WTC11 (cell line): Measurements from ENCODE around the gene BICD1. TPM values are rescaled to one million over a fixed set of nuclear protein-coding genes. Genes with fewer than 3 reads are reported as not detected.

Experiments used
- ATAC-seq: fragments of 200-7000 bp; cut with Tn5 transposase; 2 replicates; pipeline ENCODE4 v1.10.0; 2021; ENCODE audit warnings: mild to moderate bottlenecking, moderate library complexity
- CTCF ChIA-PET: fragments of 300-600 bp; sonication (Branson Sonifier 250); formaldehyde crosslinking; loops from one replicate; lab custom pipeline; 2021; ENCODE audit warnings: antibody characterized with exemption; lab: Charles Lee
- POLR2A ChIA-PET: fragments of 350-600 bp; sonication (Branson Sonifier 250); formaldehyde crosslinking; loops from one replicate; lab custom pipeline; 2021; ENCODE audit warnings: antibody characterized with exemption; lab: Charles Lee
- DNase-seq: peaks from one replicate; pipeline ENCODE4 v3.0.0; 2021; ENCODE audit warnings: low spot score
- H3K27ac Mint-ChIP-seq: 2 replicates; pipeline ENCODE4 v1.8.0; 2021; ENCODE audit warnings: mixed read lengths
- H3K27me3 Mint-ChIP-seq: 2 replicates; pipeline ENCODE4 v1.8.0; 2021; ENCODE audit warnings: low read depth, mild to moderate bottlenecking, moderate library complexity, mixed read lengths
- H3K36me3 Mint-ChIP-seq: 2 replicates; pipeline ENCODE4 v1.8.0; 2021; ENCODE audit warnings: mixed read lengths
- H3K4me1 Mint-ChIP-seq: 2 replicates; pipeline ENCODE4 v1.8.0; 2022; ENCODE audit warnings: mixed read lengths
- H3K4me3 Mint-ChIP-seq: 2 replicates; pipeline ENCODE4 v1.8.0; 2021; ENCODE audit warnings: mild to moderate bottlenecking, moderate library complexity, mixed read lengths
- H3K9me3 Mint-ChIP-seq: 2 replicates; pipeline ENCODE4 v1.8.0; 2021; ENCODE audit warnings: mixed read lengths
- AR ChIP-seq: fragments of 250-450 bp; sonication (Bioruptor Pico); IDR thresholded peaks from 2 replicates; pipeline ENCODE4 v1.9.0; 2021; ENCODE audit warnings: mild to moderate bottlenecking
- ATF3 ChIP-seq: sonication (generic); formaldehyde crosslinking; conservative IDR thresholded peaks from 2 replicates; pipeline ENCODE4 v1.8.1; 2022; ENCODE audit warnings: mild to moderate bottlenecking, missing genetic modification reagents
- EMX1 ChIP-seq: fragments of 250-450 bp; sonication (Bioruptor Pico); IDR thresholded peaks from 2 replicates; pipeline ENCODE4 v1.8.0; 2021; ENCODE audit warnings: mild to moderate bottlenecking
- FOXP1 ChIP-seq: sonication (generic); formaldehyde crosslinking; IDR thresholded peaks from 2 replicates; pipeline ENCODE4 v1.8.0; 2022; ENCODE audit warnings: missing genetic modification reagents, mild to moderate bottlenecking, moderate library complexity, borderline replicate concordance
- GABPB1 ChIP-seq: sonication (generic); formaldehyde crosslinking; IDR thresholded peaks from 2 replicates; pipeline ENCODE4 v1.8.1; 2023; ENCODE audit warnings: mild to moderate bottlenecking, missing genetic modification reagents
- JAZF1 ChIP-seq: fragments of 250-450 bp; sonication (Bioruptor Pico); IDR thresholded peaks from 2 replicates; pipeline ENCODE4 v1.9.0; 2021; ENCODE audit warnings: moderate library complexity, mild to moderate bottlenecking, inconsistent platforms
- MXD4 ChIP-seq: fragments of 250-450 bp; sonication (Bioruptor Pico); IDR thresholded peaks from 2 replicates; pipeline ENCODE4 v1.8.0; 2021; ENCODE audit warnings: mild to moderate bottlenecking, moderate library complexity, borderline replicate concordance
- NR1H2 ChIP-seq: sonication (generic); formaldehyde crosslinking; IDR thresholded peaks from 2 replicates; pipeline ENCODE4 v1.9.0; 2021; ENCODE audit warnings: mild to moderate bottlenecking, moderate library complexity, missing genetic modification reagents
- PREB ChIP-seq: sonication (generic); formaldehyde crosslinking; IDR thresholded peaks from 2 replicates; pipeline ENCODE4 v1.8.1; 2022; ENCODE audit warnings: mild to moderate bottlenecking, missing genetic modification reagents, moderate library complexity, borderline replicate concordance
- RORB ChIP-seq: fragments of 250-450 bp; sonication (Bioruptor Pico); IDR thresholded peaks from 2 replicates; pipeline ENCODE4 v1.9.0; 2021; ENCODE audit warnings: mild to moderate bottlenecking
- ZNF263 ChIP-seq: sonication (generic); formaldehyde crosslinking; IDR thresholded peaks from 2 replicates; pipeline ENCODE4 v1.8.1; 2022; ENCODE audit warnings: low read depth, mild to moderate bottlenecking, moderate library complexity, missing genetic modification reagents
- ZNF396 ChIP-seq: fragments of 250-450 bp; sonication (Bioruptor Pico); IDR thresholded peaks from 2 replicates; pipeline ENCODE4 v1.8.0; 2021; ENCODE audit warnings: mild to moderate bottlenecking, moderate library complexity, borderline replicate concordance
- ZNF512 ChIP-seq: sonication (generic); formaldehyde crosslinking; IDR thresholded peaks from 2 replicates; pipeline ENCODE4 v1.8.1; 2022; ENCODE audit warnings: missing genetic modification reagents, borderline replicate concordance
- total RNA-seq: library from RNA; stranded (reverse); gene quantifications from 3 replicates; pipeline ENCODE4 v1.2.3, GENCODE V29; 2021
- TF ChIP-seq, protein P1 (sequence below): sonication (generic); formaldehyde crosslinking; IDR thresholded peaks from 2 replicates; pipeline ENCODE4 v1.8.0; 2023; ENCODE audit warnings: missing genetic modification reagents, mild to moderate bottlenecking, borderline replicate concordance
- TF ChIP-seq, protein P2 (sequence below): sonication (generic); formaldehyde crosslinking; IDR thresholded peaks from 2 replicates; pipeline ENCODE4 v1.8.0; 2022; ENCODE audit warnings: mild to moderate bottlenecking, missing genetic modification reagents
- TF ChIP-seq, protein P3 (sequence below): sonication (generic); formaldehyde crosslinking; IDR thresholded peaks from 2 replicates; pipeline ENCODE4 v1.8.1; 2022; ENCODE audit warnings: low read depth, missing genetic modification reagents, borderline replicate concordance
- TF ChIP-seq, protein P4 (sequence below): sonication (generic); formaldehyde crosslinking; IDR thresholded peaks from 2 replicates; pipeline ENCODE4 v1.8.1; 2023; ENCODE audit warnings: mild to moderate bottlenecking, moderate library complexity, missing genetic modification reagents

BICD1 gene
- total RNA-seq, 1 experiment from 2014 or later: 69.4 TPM

DNA sequence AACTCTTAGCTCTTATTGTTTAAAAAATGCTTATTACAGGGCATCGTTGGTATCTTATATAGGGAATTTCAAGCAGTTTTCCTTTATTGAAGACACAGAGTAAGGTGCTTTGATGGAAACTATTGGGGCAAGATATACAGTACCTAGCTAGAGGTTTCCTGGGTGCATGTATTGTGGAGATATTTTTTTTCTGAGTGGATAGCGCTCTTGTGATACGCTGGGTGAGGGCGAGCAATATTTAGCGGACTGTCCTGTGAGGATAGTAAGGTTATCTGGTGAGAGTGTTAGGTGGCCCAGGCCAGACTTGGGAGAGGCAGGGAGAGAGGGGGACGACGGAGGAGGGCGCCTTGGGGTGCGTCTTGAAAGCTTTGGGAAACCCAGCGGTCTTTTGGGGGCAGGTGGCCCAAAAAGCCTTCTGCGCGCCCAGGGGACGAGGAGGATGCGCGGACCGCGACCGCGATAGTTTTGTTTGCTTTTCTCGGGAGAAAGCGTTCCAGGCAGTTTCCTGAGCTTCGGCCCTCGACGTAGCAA is 596 bp upstream of the BICD1 start (continued):
- TF ChIP-seq, protein P1, sequence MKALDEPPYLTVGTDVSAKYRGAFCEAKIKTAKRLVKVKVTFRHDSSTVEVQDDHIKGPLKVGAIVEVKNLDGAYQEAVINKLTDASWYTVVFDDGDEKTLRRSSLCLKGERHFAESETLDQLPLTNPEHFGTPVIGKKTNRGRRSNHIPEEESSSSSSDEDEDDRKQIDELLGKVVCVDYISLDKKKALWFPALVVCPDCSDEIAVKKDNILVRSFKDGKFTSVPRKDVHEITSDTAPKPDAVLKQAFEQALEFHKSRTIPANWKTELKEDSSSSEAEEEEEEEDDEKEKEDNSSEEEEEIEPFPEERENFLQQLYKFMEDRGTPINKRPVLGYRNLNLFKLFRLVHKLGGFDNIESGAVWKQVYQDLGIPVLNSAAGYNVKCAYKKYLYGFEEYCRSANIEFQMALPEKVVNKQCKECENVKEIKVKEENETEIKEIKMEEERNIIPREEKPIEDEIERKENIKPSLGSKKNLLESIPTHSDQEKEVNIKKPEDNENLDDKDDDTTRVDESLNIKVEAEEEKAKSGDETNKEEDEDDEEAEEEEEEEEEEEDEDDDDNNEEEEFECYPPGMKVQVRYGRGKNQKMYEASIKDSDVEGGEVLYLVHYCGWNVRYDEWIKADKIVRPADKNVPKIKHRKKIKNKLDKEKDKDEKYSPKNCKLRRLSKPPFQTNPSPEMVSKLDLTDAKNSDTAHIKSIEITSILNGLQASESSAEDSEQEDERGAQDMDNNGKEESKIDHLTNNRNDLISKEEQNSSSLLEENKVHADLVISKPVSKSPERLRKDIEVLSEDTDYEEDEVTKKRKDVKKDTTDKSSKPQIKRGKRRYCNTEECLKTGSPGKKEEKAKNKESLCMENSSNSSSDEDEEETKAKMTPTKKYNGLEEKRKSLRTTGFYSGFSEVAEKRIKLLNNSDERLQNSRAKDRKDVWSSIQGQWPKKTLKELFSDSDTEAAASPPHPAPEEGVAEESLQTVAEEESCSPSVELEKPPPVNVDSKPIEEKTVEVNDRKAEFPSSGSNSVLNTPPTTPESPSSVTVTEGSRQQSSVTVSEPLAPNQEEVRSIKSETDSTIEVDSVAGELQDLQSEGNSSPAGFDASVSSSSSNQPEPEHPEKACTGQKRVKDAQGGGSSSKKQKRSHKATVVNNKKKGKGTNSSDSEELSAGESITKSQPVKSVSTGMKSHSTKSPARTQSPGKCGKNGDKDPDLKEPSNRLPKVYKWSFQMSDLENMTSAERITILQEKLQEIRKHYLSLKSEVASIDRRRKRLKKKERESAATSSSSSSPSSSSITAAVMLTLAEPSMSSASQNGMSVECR (CRISPR knock-in tag): no peak
- TF ChIP-seq NR1H2: no peak
- TF ChIP-seq ZNF396 (CRISPR knock-in tag): no peak
- no peak for TF ChIP-seq ATF3
- no peak for TF ChIP-seq MXD4
- TF ChIP-seq ZNF512: no peak
- TF ChIP-seq, protein P2, sequence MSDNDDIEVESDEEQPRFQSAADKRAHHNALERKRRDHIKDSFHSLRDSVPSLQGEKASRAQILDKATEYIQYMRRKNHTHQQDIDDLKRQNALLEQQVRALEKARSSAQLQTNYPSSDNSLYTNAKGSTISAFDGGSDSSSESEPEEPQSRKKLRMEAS (CRISPR knock-in tag): no peak

DNA sequence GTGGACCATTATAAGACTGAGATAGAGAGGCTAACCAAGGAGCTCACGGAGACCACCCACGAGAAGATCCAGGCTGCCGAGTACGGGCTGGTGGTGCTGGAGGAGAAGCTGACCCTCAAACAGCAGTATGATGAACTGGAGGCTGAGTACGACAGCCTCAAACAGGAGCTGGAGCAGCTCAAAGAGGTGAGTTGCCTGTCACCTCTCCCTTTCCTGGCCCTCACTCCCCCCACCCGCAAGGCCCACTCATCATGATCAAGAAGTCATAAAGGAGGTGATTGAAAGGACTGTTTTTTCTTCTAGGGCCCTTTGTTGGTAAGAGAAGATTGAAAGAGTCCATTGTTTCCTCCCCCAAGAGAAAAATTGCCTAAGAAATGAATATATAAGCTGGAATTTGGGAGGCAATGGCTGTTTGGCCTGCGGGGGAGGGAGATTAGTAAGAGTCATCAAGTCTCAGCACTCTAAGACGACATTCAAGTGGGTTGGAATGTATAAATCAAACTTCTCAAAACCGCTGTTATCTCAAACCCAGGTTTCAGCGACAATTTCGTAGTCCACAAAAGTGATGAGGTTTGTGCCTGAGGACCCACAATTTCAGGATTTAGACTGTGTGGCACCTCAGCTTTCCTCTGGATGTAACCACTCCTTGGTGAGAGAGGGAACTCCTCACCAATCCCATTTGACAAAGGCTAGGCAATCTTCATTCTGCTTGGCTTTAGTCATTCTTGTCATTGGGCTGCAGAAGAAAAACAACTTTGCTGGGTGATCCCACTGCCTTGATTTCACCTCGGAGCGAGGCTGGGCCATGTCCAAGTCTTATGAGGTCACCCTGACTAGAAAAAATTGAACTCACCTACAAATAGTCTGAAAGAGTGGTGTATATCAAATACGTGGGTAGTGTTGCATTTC is 966 bp downstream of the BICD1 start:
- Mint-ChIP-seq H3K4me3 (peak overlapping the region; percentile 97), H3K27me3 (no peaks in the 10 kb centered on the region), H3K27ac (peak overlapping the region; percentile 97), H3K4me1 (peaks cover 46% of the 10 kb centered on the region), H3K36me3 (peaks cover 4% of the 10 kb centered on the region), H3K9me3 (no peaks in the 10 kb centered on the region)
- peak; percentile 2; the same call in 1 of the 2 replicates for ATAC-seq
- no peak for DNase-seq
- ChIA-PET CTCF (interaction anchor here (0.6 to 2.5 kb wide), 5 partner anchors 21 to 269 kb away, joined by 3 to 10 read pairs (median 3); partner anchors contain the start of gene RESF1), POLR2A (interaction anchor here (0.6 kb wide), 2 partner anchors 131 to 229 kb away, joined by 3 to 4 read pairs; no protein-coding TSS in a partner anchor)
- TF ChIP-seq RORB (CRISPR knock-in tag) (no peak), AR (CRISPR knock-in tag) (no peak), ZNF396 (CRISPR knock-in tag) (no peak), ZNF263 (no peak), EMX1 (CRISPR knock-in tag) (no peak), GABPB1 (CRISPR knock-in tag) (no peak), PREB (CRISPR knock-in tag) (no peak), FOXP1 (CRISPR knock-in tag) (no peak), JAZF1 (CRISPR knock-in tag) (no peak)
- TF ChIP-seq, protein P3, sequence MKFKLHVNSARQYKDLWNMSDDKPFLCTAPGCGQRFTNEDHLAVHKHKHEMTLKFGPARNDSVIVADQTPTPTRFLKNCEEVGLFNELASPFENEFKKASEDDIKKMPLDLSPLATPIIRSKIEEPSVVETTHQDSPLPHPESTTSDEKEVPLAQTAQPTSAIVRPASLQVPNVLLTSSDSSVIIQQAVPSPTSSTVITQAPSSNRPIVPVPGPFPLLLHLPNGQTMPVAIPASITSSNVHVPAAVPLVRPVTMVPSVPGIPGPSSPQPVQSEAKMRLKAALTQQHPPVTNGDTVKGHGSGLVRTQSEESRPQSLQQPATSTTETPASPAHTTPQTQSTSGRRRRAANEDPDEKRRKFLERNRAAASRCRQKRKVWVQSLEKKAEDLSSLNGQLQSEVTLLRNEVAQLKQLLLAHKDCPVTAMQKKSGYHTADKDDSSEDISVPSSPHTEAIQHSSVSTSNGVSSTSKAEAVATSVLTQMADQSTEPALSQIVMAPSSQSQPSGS: no peak
- TF ChIP-seq, protein P4, sequence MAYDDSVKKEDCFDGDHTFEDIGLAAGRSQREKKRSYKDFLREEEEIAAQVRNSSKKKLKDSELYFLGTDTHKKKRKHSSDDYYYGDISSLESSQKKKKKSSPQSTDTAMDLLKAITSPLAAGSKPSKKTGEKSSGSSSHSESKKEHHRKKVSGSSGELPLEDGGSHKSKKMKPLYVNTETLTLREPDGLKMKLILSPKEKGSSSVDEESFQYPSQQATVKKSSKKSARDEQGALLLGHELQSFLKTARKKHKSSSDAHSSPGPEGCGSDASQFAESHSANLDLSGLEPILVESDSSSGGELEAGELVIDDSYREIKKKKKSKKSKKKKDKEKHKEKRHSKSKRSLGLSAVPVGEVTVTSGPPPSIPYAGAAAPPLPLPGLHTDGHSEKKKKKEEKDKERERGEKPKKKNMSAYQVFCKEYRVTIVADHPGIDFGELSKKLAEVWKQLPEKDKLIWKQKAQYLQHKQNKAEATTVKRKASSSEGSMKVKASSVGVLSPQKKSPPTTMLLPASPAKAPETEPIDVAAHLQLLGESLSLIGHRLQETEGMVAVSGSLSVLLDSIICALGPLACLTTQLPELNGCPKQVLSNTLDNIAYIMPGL (CRISPR knock-in tag): no peak
